NCI-H510A (cell line): ENCODE data around the gene PRIMPOL.
"Not testable (repeated sequence)": the region's sequence is repeated elsewhere in the genome, so short reads cannot be mapped to it uniquely, and the experiment has no call there.

Experiments
- DNase-seq: peaks from one replicate; lab custom pipeline; 2025; lab: John Stamatoyannopoulos, UW

Gene PRIMPOL

GRCh38 chr4:184712322-184712721 is 62.8 kb downstream of the PRIMPOL start:
- DNase-seq, result no peak

GRCh38 chr4:184713887-184714286 is 64.3 kb downstream of the PRIMPOL start:
- DNase-seq, result no peak

GRCh38 chr4:184715526-184715925 is 66.0 kb downstream of the PRIMPOL start:
- no peak for DNase-seq

DNA sequence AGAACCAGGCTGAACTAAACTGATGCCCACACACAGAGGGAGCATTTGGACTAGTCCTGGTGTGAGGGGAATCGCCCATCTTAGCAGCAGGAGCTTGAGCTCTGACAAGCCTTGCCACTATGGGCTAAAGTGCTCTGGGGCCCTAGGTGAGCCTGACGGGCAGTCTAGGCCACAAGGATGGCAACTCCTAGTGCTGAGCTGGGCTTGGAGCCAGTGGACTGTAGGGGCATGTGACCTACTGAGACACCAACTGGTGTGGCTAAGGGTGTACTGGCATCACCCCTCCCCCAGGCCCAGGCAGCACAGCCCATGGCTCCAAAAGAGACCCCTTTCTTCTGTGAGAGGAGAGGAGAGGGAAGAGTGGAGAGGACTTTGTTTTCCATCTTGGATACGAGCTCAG is 69.9 kb downstream of the PRIMPOL start:
- no peak for DNase-seq

- no peak for DNase-seq
These were observed 71.7 kb downstream of the PRIMPOL start for GRCh38 chr4:184721254-184721653.

DNA sequence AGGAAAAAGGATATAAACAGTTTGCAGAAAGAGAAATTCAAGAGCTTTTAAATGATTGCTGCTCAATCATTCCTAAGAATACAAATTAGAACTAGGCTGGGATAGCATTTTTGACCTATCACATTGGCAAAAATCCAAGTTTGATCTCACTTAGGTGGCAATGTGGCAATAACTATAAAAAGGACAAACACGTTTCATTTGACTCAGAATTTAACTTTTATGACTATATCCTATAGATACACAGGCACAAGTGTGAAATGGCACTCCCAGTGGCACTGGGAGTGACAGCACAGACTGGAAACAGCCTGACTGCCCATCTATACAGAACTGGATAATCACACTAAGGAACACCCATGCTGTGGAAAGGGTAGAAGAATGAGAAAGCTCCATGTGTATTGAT is 73.3 kb downstream of the PRIMPOL start:
- DNase-seq, result no peak

DNA sequence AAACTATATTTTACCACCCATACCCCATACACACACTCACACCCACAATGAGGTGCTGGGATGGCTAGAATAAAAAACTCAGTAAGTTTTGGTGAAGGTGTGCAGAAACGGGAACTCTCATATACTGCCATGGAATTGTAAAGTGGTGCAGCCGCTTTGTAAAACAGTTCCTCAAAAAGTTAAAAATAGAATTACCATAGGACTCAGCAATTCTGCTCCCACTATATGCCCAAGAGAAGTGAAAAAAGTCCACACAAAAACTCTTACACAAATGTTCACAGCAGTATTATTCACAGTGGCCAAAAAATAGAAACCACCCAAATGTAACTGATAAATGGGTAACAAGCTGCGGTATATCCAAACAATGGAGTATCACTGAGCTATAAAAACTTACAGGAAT is 77.9 kb downstream of the PRIMPOL start:
- DNase-seq, result no peak

- DNase-seq, result no peak
These were observed 79.3 kb downstream of the PRIMPOL start for GRCh38 chr4:184728858-184729257.

DNA sequence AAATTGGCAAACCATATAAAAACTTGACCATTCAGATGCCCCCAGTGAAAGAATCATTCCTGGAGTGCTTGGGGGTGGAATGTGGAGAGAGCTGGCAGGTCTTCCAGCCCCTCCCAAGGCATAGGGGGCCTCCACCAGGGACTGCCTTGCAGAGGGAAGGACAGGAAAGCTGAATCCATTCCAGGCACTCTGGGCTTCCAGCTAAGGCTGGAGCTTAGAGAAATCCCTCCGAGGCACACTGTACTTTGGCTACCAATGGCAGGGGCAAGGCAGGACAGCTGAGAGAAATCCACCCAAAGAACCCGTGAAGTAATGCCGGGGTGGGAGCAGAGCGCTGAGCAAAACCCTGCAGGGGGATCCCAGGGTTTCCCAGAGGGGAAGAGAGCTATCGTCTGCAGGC is 80.4 kb downstream of the PRIMPOL start:
- DNase-seq, result no peak

GRCh38 chr4:184731056-184731455 is 81.5 kb downstream of the PRIMPOL start:
- no peak for DNase-seq

DNA sequence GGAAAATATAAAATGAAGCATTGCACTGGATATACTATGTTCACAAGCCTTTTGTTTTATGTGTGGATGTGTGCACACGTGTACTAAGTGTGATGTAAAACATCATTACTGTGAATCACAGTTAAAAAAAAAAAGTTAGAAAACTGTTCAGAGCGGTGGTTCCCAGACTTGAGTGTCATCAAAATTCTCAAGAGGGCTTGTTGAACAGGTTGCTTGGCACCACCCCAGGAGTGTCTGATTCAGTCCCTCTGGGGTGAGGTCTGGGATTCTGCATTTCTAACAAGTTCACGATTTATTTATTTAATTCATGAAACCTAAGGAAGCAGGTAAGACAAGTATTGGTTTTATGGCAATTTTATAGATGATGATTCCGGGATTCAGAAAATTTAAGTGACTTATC is 82.6 kb downstream of the PRIMPOL start:
- DNase-seq, result peak; percentile 3

DNA sequence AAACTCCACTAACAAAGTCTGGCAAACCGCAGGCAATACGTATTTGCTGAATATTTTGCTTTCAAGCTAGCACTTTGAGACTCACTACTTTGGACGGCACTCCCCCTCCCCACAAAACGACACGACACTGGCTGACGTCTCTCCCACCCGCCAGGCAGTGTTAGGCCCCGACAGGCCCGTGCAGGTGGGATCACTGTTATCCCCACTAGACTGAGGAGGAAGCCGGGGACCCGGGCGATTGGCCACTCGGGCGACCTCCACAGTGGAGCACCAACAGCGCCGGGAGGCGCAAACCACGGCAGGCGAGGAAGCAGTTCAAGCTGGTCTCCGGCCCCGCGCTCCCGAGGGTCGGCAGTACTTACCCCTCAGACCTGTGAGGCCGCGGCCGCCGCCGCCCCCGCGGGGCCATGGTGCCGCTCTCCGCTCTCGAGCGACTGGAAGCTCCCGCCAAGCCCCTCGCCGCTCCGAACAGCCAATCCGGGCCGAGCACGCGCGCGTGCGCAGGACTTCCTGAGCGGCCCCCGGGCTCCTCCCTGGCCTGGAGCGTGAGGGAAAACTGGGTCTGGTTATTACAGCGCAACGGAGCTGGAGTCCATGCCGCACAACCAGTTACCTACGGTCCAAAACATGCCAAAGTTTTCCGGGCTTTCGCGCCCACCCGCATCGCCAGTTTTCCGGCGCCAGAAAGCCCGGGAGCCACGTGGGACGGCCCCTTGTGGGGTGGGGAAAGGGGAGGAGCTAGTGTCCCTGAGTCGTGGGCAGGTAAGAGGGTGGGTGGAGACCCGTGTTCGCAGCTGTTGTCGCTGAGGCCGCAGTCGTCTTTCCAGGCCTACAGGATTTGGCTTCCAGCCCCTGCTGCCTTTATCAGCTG is 84.4 kb downstream of the PRIMPOL start, which contains the start of gene CENPU:
TSS of gene CENPU (minus strand) at position 443 of the 871 bp plus-strand sequence. CDS start at position 409, 34 bp downstream.
- peak; percentile 87 for DNase-seq

DNA sequence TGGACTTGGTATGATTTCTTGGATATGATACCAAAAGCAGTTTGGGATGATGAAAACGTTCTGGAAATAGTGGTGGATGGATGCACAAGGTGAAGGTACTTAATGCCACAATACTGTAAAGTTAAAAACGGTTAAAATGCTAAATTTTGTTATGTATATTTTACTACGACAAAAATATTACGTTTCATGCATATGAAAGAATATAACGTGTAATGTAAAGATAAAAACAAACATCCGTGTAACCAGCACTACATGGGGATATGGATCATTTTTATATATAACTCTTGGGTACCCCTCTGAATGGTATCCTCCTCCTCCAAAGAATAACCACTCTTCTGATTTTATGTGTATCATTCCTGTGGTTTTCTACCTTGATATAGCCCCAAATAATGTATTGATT is 85.2 kb downstream of the PRIMPOL start:
- no peak for DNase-seq

DNA sequence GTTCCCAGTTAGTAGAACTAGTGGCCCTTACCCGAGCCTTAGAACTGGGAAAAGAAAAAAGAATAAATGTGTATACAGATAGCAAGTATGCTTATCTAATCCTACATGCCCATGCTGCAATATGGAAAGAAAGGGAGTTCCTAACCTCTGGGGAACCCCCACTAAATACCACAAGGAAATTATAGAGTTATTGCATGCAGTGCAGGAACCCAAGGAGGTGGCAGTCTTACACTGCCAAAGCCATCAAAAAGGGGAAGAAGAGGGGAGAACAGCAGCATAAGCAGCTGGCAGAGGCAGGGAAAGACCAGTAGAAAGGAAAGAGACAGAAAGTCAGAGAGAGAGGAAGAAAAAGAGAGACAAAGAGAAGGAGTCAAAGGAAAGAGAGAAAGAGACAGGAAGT is 90.0 kb downstream of the PRIMPOL start:
- DNase-seq, result not testable (repeated sequence)

DNA sequence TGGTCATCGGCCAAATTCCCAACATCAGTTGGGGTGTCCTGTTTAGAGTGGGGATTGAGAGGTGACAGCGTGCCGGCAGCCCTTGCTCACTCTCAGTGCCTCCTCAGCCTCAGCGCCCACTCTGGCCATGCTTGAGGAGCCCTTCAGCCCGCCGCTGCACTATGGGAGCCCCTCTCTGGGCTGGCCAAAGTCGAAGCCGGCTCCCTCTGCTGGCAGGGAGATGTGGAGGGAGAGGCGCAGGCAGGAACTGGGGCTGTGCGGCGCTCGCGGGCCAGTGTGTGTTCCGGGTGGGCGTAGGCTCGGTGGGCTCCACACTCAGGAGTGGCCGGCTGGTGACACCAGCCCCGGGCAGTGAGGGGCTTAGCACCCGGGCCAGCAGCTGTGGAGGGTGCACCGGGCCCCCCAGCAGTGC is 91.4 kb downstream of the PRIMPOL start:
- no peak for DNase-seq

DNA sequence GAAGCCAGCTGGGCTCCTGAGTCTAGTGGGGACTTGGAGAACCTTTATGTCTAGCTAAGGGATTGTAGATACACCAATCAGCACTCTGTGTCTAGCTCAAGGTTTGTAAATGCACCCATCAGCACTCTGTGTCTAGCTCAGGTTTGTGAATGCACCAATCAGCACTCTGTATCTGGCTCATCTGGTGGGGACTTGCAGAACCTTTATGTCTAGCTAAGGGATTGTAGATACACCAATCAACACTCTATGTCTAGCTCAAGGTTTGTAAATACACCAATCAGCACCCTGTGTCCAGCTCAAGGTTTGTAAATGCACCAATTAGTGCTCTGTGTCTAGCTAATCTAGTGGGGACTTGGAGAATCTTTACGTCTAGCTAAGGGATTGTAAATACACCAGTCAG is 92.1 kb downstream of the PRIMPOL start:
- DNase-seq, result not testable (repeated sequence)

DNA sequence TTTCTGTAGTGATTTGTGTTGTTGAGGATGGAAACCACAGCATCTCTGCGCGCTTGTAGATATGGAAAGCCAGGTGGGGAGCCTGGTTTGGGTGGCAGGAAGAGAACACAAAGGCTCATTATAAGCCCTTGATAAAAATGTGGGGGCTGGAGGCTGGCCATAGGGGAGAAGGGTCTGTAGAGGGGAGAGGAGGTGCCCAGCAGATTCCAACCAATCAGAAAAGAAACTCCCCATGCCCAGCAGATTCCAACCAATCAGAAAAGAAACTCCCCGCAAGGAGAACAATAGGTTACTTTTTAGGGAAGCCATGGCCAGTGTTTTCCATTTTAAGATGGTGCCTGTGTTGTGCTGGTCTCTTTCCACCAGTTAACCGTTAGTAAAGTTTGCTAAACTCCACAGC is 94.1 kb downstream of the PRIMPOL start:
- DNase-seq, result no peak

DNA sequence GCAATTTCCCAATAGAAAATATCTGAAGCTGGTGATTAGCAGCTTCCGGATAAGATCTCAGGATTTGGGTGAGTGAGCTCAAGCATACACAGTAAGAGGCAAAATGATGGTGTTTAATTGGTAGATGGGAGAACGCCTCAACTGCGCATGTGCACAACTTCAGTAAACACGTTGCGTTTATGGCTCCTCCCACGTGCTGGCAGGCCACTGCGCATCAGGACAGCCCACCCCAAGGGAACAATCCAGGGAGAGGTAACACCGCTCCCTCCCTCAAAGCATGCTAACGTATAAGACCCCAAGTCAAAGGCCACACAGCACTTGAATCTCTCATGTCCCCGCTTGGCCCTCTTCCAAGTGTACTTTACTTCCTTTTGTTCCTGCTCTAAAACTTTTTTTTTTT is 94.7 kb downstream of the PRIMPOL start:
- DNase-seq, result no peak
